LNCAP (cell line): ENCODE data around the gene DUSP19.

ENCODE experiments used
- CTCF ChIP-seq: fragments of 450-650 bp; IDR thresholded peaks from 2 replicates; pipeline ENCODE4 v1.5.1; 2017; ENCODE audit warnings: mild to moderate bottlenecking

DUSP19 gene

GRCh38 chr2:183035954-183036669, 42.4 kb upstream of the DUSP19 start:
- TF ChIP-seq CTCF, result no peak

- no peak for TF ChIP-seq CTCF
Measured at GRCh38 chr2:183037074-183037552, 41.4 kb upstream of the DUSP19 start.

GRCh38 chr2:183037553-183038340, 40.8 kb upstream of the DUSP19 start:
- TF ChIP-seq CTCF, result no peak

GRCh38 chr2:183038341-183039300, 39.9 kb upstream of the DUSP19 start, which contains the start of gene NCKAP1:
Gene NCKAP1 (minus strand): TSS chr2:183038457. CDS start chr2:183038099, 358 bp downstream.
- peak; percentile 81 for TF ChIP-seq CTCF

GRCh38 chr2:183040604-183041003, 37.9 kb upstream of the DUSP19 start:
- no peak for TF ChIP-seq CTCF

- no peak for TF ChIP-seq CTCF
Measured at GRCh38 chr2:183049420-183049819, 29.1 kb upstream of the DUSP19 start.
